Osteoblast (primary cell): Measurements from ENCODE around the gene YPEL4. TPM values are rescaled to one million over a fixed set of nuclear protein-coding genes. Genes with fewer than 3 reads are reported as not detected.
"Not testable (repeated sequence)": the region's sequence is repeated elsewhere in the genome, so short reads cannot be mapped to it uniquely, and the experiment has no call there.

ENCODE experiments used
- DNase-seq: peaks from one replicate; pipeline ENCODE4 v3.0.0; 2011; ENCODE audit warnings: low spot score, mixed read lengths; ENCODE audit not compliant: insufficient read length; ENCODE audit errors: missing footprints
- H2AFZ ChIP-seq: 2 replicates; pipeline ENCODE4 v1.6.0; 2011; ENCODE audit warnings: mild to moderate bottlenecking, low read length
- H3K27ac ChIP-seq: 2 replicates; pipeline ENCODE4 v1.5.1; 2011; ENCODE audit warnings: mild to moderate bottlenecking, low read depth, low read length, moderate library complexity
- H3K27me3 ChIP-seq: 2 replicates; pipeline ENCODE4 v1.6.0; 2012; ENCODE audit warnings: mild to moderate bottlenecking, control low read depth, inconsistent platforms, low read length, moderate library complexity; ENCODE audit not compliant: insufficient read depth
- H3K36me3 ChIP-seq: 2 replicates; pipeline ENCODE4 v1.5.1; 2011; ENCODE audit warnings: mild to moderate bottlenecking, low read length, control low read depth, moderate library complexity; ENCODE audit not compliant: insufficient read depth
- H3K4me1 ChIP-seq: 2 replicates; pipeline ENCODE4 v1.5.1; 2011; ENCODE audit warnings: mild to moderate bottlenecking, low read length, control low read depth, moderate library complexity; ENCODE audit not compliant: insufficient read depth
- H3K4me2 ChIP-seq: 2 replicates; pipeline ENCODE4 v1.6.0; 2011; ENCODE audit warnings: mild to moderate bottlenecking, low read length; ENCODE audit not compliant: insufficient read depth
- H3K4me3 ChIP-seq: fragments of 200-600 bp; sonication (generic); 3 replicates; pipeline ENCODE4 v1.5.1; 2012; ENCODE audit warnings: mild to moderate bottlenecking, low read length, inconsistent platforms; ENCODE audit not compliant: insufficient read depth
- H3K79me2 ChIP-seq: 2 replicates; pipeline ENCODE4 v1.6.0; 2012; ENCODE audit warnings: mild to moderate bottlenecking, low read length, control low read depth, inconsistent platforms; ENCODE audit not compliant: insufficient read depth
- H3K9me3 ChIP-seq: 2 replicates; pipeline ENCODE4 v1.5.1; 2011; ENCODE audit warnings: low read depth, low read length, control low read depth
- H4K20me1 ChIP-seq: 2 replicates; pipeline ENCODE4 v1.6.0; 2012; ENCODE audit warnings: mild to moderate bottlenecking, low read length, control low read depth; ENCODE audit not compliant: insufficient read depth
- CTCF ChIP-seq: IDR thresholded peaks from 2 replicates; pipeline ENCODE4 v1.5.1; 2011; ENCODE audit warnings: mild to moderate bottlenecking, low read depth, low read length, moderate library complexity; ENCODE audit errors: extremely low read depth
- total RNA-seq: library from RNA; depleted of rRNA; stranded (reverse); fragments of >200 nt; gene quantifications from 2 replicates; pipeline ENCODE4 v1.2.3, GENCODE V29; 2012

The YPEL4 gene
- total RNA-seq, 1 donor = 0.72 TPM

GRCh38 chr11:57656885-57657193 lies 7.1 kb upstream of the YPEL4 start:
- peaks cover 25% of the 10 kb centered on the region for H3K36me3 ChIP-seq
- peak overlapping the region; percentile 93 for H2AFZ ChIP-seq
- no peak for DNase-seq
- TF ChIP-seq CTCF = no peak
- peaks cover 22% of the 10 kb centered on the region for H3K4me1 ChIP-seq
- no peaks in the 10 kb centered on the region for H3K9me3 ChIP-seq
- peak overlapping the region; percentile 98 for H3K4me2 ChIP-seq
- H4K20me1 ChIP-seq = no peaks in the 10 kb centered on the region
- H3K27ac ChIP-seq = peak overlapping the region; percentile 86
- peak overlapping the region; percentile 79 for H3K4me3 ChIP-seq
- H3K79me2 ChIP-seq = peaks cover 29% of the 10 kb centered on the region
- H3K27me3 ChIP-seq = no peaks in the 10 kb centered on the region

GRCh38 chr11:57653163-57653562 lies 3.5 kb upstream of the YPEL4 start:
- Histone ChIP-seq H3K4me3 (peak overlapping the region; percentile 43), H3K79me2 (peaks cover 6% of the 10 kb centered on the region), H4K20me1 (peaks cover 6% of the 10 kb centered on the region), H3K9me3 (no peaks in the 10 kb centered on the region), H3K36me3 (no peaks in the 10 kb centered on the region), H3K4me1 (peaks cover 36% of the 10 kb centered on the region), H3K27me3 (peaks cover 8% of the 10 kb centered on the region), H3K27ac (no peak overlapping the region), H3K4me2 (peak overlapping the region; percentile 68), H2AFZ (no peak overlapping the region)
- no peak for DNase-seq
- no peak for TF ChIP-seq CTCF

GRCh38 chr11:57652662-57653061 lies 3.0 kb upstream of the YPEL4 start:
- no peaks in the 10 kb centered on the region for H3K36me3 ChIP-seq
- peaks cover 11% of the 10 kb centered on the region for H4K20me1 ChIP-seq
- TF ChIP-seq CTCF = no peak
- peak; percentile 80 for DNase-seq
- peak overlapping the region; percentile 68 for H3K4me2 ChIP-seq
- peaks cover 13% of the 10 kb centered on the region for H3K27me3 ChIP-seq
- peak overlapping the region; percentile 43 for H3K4me3 ChIP-seq
- no peaks in the 10 kb centered on the region for H3K9me3 ChIP-seq
- H3K79me2 ChIP-seq = peaks cover 1% of the 10 kb centered on the region
- no peak overlapping the region for H2AFZ ChIP-seq
- no peak overlapping the region for H3K27ac ChIP-seq
- H3K4me1 ChIP-seq = peaks cover 38% of the 10 kb centered on the region

- H3K9me3 ChIP-seq, H2AFZ ChIP-seq, H3K36me3 ChIP-seq, H3K4me3 ChIP-seq, H3K27ac ChIP-seq, DNase-seq, H3K79me2 ChIP-seq: not testable (repeated sequence)
- peaks cover 16% of the 10 kb centered on the region for H4K20me1 ChIP-seq
- H3K27me3 ChIP-seq = peaks cover 18% of the 10 kb centered on the region
- H3K4me2 ChIP-seq = peak overlapping the region; percentile 68
- H3K4me1 ChIP-seq = peaks cover 42% of the 10 kb centered on the region
These were observed 2.5 kb upstream of the YPEL4 start for GRCh38 chr11:57652230-57652629.
